Type B pancreatic cell (in vitro differentiated cells): Measurements from ENCODE around the gene KLHL6. TPM values are rescaled to one million over a fixed set of nuclear protein-coding genes. Genes with fewer than 3 reads are reported as not detected.

ENCODE experiments used
- DNase-seq: peaks from one replicate; pipeline ENCODE4 v3.0.0; 2021; ENCODE audit warnings: mixed read lengths; ENCODE audit not compliant: unreplicated experiment; ENCODE audit errors: extremely low spot score
- H3K27ac Mint-ChIP-seq: 2 replicates; pipeline ENCODE4 v1.8.0; 2021; ENCODE audit warnings: mild to moderate bottlenecking, mixed read lengths
- H3K27me3 Mint-ChIP-seq: 2 replicates; pipeline ENCODE4 v1.8.0; 2021; ENCODE audit warnings: mixed read lengths
- H3K36me3 Mint-ChIP-seq: 2 replicates; pipeline ENCODE4 v1.8.0; 2021; ENCODE audit warnings: mixed read lengths
- H3K4me1 Mint-ChIP-seq: one replicate; pipeline ENCODE4 v1.8.0; 2021; ENCODE audit warnings: mixed read lengths; ENCODE audit not compliant: unreplicated experiment
- H3K4me3 Mint-ChIP-seq: 2 replicates; pipeline ENCODE4 v1.8.0; 2021; ENCODE audit warnings: mild to moderate bottlenecking, mixed read lengths
- H3K9me3 Mint-ChIP-seq: 2 replicates; pipeline ENCODE4 v1.8.0; 2021; ENCODE audit warnings: mixed read lengths
- total RNA-seq: library from RNA; stranded (reverse); gene quantifications from 2 replicates; pipeline ENCODE4 v1.2.1, GENCODE V29; 2021; ENCODE audit warnings: low replicate concordance
- TF ChIP-seq, protein P1 (sequence below): fragments of 200-600 bp; sonication (generic); conservative IDR thresholded peaks from 2 replicates; pipeline ENCODE4 v1.5.0; 2021; ENCODE audit warnings: antibody characterized with exemption, mild to moderate bottlenecking

KLHL6 gene
- total RNA-seq, 1 donor from 2014 or later = not detected

DNA sequence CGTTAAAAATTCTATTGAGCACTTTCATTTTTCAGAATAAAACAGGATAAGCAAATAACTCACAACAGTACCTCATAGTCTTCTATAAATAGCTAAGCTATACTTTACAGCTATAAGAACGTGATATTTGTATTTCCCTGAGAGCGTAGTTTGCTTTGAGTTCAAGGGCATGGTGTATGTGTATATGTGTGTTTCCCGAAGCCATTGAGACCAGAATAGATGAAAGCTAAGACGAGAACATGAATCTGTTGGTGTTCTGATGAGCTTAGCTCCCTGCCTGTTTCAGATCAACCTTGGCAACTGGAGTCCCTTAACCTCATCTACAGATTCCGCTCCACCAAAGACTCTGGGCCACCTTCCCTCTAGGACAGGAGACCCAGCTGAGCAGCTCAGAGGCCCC lies 67.6 kb downstream of the KLHL6 start:
- Mint-ChIP-seq H3K4me1 (peaks cover 42% of the 10 kb centered on the region), H3K27ac (no peak overlapping the region), H3K36me3 (no peaks in the 10 kb centered on the region), H3K9me3 (peaks cover 4% of the 10 kb centered on the region), H3K4me3 (no peak overlapping the region), H3K27me3 (no peaks in the 10 kb centered on the region)
- DNase-seq = peak; percentile 11
- TF ChIP-seq, protein P1, sequence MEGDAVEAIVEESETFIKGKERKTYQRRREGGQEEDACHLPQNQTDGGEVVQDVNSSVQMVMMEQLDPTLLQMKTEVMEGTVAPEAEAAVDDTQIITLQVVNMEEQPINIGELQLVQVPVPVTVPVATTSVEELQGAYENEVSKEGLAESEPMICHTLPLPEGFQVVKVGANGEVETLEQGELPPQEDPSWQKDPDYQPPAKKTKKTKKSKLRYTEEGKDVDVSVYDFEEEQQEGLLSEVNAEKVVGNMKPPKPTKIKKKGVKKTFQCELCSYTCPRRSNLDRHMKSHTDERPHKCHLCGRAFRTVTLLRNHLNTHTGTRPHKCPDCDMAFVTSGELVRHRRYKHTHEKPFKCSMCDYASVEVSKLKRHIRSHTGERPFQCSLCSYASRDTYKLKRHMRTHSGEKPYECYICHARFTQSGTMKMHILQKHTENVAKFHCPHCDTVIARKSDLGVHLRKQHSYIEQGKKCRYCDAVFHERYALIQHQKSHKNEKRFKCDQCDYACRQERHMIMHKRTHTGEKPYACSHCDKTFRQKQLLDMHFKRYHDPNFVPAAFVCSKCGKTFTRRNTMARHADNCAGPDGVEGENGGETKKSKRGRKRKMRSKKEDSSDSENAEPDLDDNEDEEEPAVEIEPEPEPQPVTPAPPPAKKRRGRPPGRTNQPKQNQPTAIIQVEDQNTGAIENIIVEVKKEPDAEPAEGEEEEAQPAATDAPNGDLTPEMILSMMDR = no peak

DNA sequence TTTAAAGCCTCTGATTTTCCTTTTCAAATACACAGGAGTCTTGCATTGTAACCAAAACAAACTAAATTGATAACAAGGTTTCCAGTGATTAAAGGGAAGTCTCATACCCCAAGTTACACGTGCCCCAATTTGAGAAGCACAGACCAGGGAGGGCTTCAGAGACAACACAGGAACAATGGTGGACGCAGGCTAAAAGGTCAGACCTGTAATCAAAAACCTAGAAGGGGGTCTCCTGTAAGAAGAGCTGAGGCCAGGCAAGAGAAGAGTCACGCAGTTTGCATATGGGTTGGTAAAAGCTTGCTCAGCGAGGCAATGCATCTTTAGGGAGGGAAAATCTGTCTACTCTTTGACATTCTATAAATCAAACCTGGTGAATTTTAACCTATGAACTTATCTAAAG lies 68.5 kb downstream of the KLHL6 start:
- no peak overlapping the region for H3K4me3 Mint-ChIP-seq
- peak; percentile 6 for DNase-seq
- peaks cover 4% of the 10 kb centered on the region for H3K9me3 Mint-ChIP-seq
- H3K4me1 Mint-ChIP-seq = peaks cover 42% of the 10 kb centered on the region
- H3K36me3 Mint-ChIP-seq = no peaks in the 10 kb centered on the region
- H3K27ac Mint-ChIP-seq = peak overlapping the region; percentile 77
- TF ChIP-seq, protein P1 = no peak
- H3K27me3 Mint-ChIP-seq = no peaks in the 10 kb centered on the region

DNA sequence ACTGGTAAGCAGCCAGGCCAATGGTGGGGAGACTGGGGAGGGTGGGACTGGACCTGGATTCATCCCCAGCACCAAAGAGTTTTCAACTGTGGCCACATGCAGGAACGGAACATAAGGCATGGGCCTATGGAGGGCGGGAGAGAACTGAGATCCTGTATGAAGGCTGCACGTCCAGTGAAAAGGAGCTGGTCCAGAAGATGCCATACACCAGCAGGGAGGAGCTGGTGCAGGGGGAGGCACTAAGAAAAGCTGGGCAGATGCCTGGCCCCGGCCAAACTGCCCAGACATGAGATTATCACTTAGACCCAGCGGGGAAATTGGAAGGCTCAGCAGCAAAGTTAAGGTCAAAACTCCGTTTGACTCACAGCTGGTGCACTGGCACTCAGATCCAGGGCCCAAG lies 69.0 kb downstream of the KLHL6 start:
- H3K36me3 Mint-ChIP-seq = no peaks in the 10 kb centered on the region
- H3K27me3 Mint-ChIP-seq = no peaks in the 10 kb centered on the region
- TF ChIP-seq, protein P1 = no peak
- no peak overlapping the region for H3K4me3 Mint-ChIP-seq
- H3K9me3 Mint-ChIP-seq = peaks cover 4% of the 10 kb centered on the region
- peaks cover 42% of the 10 kb centered on the region for H3K4me1 Mint-ChIP-seq
- peak; percentile 44 for DNase-seq
- no peak overlapping the region for H3K27ac Mint-ChIP-seq

DNA sequence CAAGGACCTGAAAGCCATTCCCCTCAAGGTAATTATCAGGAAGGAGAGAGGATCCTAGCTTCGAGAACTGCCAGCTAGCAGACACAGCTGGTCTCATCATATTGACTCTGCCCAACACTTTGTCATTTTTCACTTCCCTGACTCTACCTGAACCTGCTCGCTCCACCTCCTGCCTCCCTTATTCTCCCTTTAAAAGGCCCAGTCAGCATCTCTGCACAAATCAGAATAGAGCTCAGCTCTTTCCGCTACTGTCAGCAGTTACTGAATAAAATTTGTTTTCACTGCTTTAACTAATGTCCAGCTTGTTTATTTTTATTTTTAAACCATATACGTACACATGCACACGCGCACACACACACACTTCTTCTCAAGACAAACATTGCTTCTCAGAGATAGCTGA lies 69.9 kb downstream of the KLHL6 start:
- peaks cover 4% of the 10 kb centered on the region for H3K9me3 Mint-ChIP-seq
- TF ChIP-seq, protein P1 = no peak
- no peak for DNase-seq
- H3K27me3 Mint-ChIP-seq = no peaks in the 10 kb centered on the region
- peak overlapping the region; percentile 70 for H3K27ac Mint-ChIP-seq
- peaks cover 42% of the 10 kb centered on the region for H3K4me1 Mint-ChIP-seq
- H3K36me3 Mint-ChIP-seq = no peaks in the 10 kb centered on the region
- H3K4me3 Mint-ChIP-seq = no peak overlapping the region

DNA sequence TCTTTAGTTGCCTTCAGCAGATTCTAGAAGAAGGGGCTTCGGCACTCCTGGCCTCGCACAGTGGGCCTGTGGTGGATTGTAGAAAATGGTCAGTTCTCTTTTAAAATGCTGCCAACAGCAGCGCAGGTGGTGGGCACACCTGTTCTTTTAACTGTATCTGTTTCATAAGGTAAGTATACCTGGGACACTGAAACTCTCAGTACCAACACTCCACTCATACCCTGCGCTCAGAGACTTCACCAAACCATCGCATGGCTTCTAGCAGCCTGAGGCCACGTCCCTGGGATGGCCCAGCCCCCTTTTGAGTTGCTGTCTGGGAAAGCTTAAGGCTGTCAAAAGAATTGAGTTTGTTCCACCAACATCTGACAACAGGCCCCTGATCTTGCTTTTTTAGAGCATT lies 70.4 kb downstream of the KLHL6 start:
- DNase-seq = peak; percentile 42
- H3K27ac Mint-ChIP-seq = peak overlapping the region; percentile 70

More for the DNA sequence above, 70.4 kb downstream of the KLHL6 start:
- peaks cover 4% of the 10 kb centered on the region for H3K9me3 Mint-ChIP-seq
- H3K4me3 Mint-ChIP-seq = no peak overlapping the region
- H3K27me3 Mint-ChIP-seq = no peaks in the 10 kb centered on the region
- peaks cover 41% of the 10 kb centered on the region for H3K4me1 Mint-ChIP-seq
- TF ChIP-seq, protein P1 = no peak
- no peaks in the 10 kb centered on the region for H3K36me3 Mint-ChIP-seq
